Kasumi-1 (cell line): Measurements from ENCODE around the gene OR2A42.
"Not testable (repeated sequence)": the region's sequence is repeated elsewhere in the genome, so short reads cannot be mapped to it uniquely, and the experiment has no call there.

Source experiments
- DNase-seq, 2 experiments: peaks; one replicate each; lab custom pipeline; 2025; lab: John Stamatoyannopoulos, UW

The OR2A42 gene

GRCh38 chr7:144239365-144239764, at the start of gene OR2A42:
Gene OR2A42, minus strand, starts transcription at chr7:144239605. Its CDS starts 6,762 bp downstream, at chr7:144232843.
- DNase-seq = not testable (repeated sequence)

DNA sequence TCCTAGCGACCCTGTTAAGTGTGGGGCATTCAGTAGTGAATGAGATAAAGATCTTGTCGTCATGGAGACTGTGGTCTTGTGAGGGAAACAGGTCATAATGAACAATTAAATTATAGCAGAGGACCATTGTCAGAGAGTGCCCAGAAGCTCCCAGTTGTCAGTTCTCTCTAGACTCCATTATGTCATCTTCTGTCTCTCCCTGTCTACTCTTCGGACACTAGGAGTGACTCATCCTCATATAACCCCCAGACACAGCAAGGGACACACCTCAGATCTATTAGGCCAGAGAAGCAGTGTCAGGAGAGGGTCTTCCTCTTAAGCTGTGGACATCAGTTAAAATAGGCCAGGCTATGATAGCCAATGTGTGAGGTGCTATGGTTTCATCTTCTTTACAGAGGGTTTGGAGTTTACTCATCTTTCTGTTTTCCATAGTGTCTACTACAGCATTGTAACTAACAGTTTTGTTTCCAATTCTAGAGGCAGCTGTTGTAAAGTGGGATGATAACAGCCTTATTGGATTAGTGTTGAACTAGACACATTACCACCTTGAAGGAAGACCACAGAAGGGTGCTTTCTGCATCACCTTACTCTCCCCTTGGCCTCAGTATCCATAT, 47.9 kb upstream of the OR2A42 start:
- DNase-seq = not testable (repeated sequence)

GRCh38 chr7:144283716-144284115, 44.3 kb upstream of the OR2A42 start:
- DNase-seq = not testable (repeated sequence)

- not testable (repeated sequence) for DNase-seq
Observed at GRCh38 chr7:144282490-144282889, 43.1 kb upstream of the OR2A42 start.

DNA sequence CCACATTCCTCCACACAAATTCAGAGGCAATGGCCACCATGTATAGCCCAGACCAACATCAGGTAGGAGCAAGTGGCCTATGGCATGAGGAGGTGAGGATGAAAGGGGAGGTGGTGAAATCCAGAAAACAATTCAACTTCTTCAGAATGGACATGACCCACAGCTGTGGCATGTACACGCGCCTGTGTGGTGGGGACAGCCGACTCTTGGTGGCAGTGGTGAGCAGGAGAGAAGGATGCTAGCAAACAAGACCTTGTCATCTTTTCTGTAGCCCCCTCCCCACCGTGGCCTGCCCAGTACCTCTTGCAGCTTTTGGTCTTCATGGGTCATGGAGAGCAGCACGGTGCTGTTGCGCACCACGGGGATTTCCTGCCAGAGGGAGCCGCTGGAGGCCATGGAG, 42.6 kb upstream of the OR2A42 start:
- not testable (repeated sequence) for DNase-seq

GRCh38 chr7:144280010-144280409, 40.6 kb upstream of the OR2A42 start:
- DNase-seq = not testable (repeated sequence)

- DNase-seq = not testable (repeated sequence)
Observed at GRCh38 chr7:144275281-144275680, 35.9 kb upstream of the OR2A42 start.

- DNase-seq = not testable (repeated sequence)
Observed at GRCh38 chr7:144269188-144269587, 29.8 kb upstream of the OR2A42 start, which contains the start of gene CTAGE8. Gene CTAGE8, minus strand, starts transcription at chr7:144269288. Its CDS starts 38 bp downstream, at chr7:144269250.

- not testable (repeated sequence) for DNase-seq
Observed at GRCh38 chr7:144264692-144265091, 25.3 kb upstream of the OR2A42 start, which contains the start of gene OR2A7. Gene OR2A7, minus strand, starts transcription at chr7:144264792. Its CDS starts 5,164 bp downstream, at chr7:144259628.

GRCh38 chr7:144262128-144262527, 22.7 kb upstream of the OR2A42 start:
- DNase-seq = not testable (repeated sequence)

DNA sequence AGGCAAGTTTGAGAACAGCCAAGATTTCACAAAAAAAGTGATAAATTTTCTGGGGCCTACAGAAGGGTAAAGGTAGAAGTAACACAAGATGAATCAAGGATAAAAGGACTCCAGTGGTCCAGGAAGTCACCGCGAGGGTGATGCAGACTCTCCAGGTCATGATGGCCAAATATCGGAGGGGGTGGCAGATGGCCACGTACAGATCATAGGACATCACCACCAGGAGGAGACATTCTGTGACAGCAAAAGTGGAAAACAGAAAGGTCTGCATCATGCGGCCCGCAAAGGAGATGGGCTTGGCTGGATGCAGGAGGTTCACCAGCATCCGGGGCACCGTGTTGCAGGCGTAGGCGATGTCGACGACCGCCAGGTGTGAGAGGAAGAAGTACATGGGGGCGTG, 19.7 kb upstream of the OR2A42 start:
- DNase-seq = not testable (repeated sequence)

GRCh38 chr7:144256112-144256511, 16.7 kb upstream of the OR2A42 start:
- no peak for DNase-seq

GRCh38 chr7:144255471-144255897, 16.1 kb upstream of the OR2A42 start:
- DNase-seq = no peak

- DNase-seq = not testable (repeated sequence)
Observed at GRCh38 chr7:144252307-144252706, 12.9 kb upstream of the OR2A42 start.

GRCh38 chr7:144247674-144248330, 8.4 kb upstream of the OR2A42 start:
- DNase-seq = not testable (repeated sequence)

GRCh38 chr7:144246967-144247366, 7.6 kb upstream of the OR2A42 start:
- not testable (repeated sequence) for DNase-seq

DNA sequence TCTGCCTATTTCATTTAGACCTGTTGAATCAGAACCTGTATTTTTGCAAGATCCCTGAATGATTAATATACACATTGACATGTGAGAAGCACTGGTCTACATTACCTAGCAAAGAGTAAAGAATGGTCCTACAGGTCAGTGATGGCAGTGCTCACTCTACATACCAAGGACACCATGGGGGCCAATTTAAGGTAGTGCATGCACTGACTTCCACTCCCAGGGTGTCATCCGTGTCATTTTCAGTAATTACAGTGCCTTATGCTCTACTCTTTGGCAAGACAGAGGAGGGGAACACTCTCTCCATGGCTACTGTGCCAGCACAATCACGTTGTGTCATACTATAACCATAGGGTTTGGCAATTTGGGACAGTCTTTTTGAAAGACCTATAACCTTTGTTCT, 6.0 kb upstream of the OR2A42 start:
- not testable (repeated sequence) for DNase-seq

DNA sequence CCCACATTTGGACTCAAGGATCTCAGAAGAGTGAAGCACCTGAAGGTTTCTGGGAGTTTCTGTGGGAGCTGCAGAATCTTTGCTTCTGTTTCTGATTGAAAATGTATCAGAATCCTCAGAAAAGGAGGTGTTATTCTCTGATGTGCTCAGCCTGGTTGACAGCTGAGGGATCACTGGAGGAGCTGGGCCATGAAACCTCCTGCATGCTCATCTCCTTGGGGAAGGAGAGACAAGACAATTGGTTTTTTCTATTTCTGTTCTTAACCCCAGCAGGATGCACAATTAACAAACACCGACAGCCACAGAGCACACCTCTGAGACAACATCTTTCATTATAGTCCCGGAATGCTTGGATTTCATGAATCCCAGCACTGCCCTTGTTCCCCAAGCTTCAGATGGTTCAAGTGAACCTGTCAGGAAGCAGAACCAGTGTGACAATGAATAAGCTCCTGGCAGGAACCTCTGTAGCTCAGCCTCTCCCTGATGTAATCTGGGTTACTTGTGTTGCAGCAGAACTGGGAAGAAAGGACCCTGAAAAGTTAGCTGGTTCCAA, 799 bp downstream of the OR2A42 start:
- not testable (repeated sequence) for DNase-seq

GRCh38 chr7:144233039-144233438, 6.4 kb downstream of the OR2A42 start:
- not testable (repeated sequence) for DNase-seq

GRCh38 chr7:144231027-144231426, 8.4 kb downstream of the OR2A42 start:
- not testable (repeated sequence) for DNase-seq

DNA sequence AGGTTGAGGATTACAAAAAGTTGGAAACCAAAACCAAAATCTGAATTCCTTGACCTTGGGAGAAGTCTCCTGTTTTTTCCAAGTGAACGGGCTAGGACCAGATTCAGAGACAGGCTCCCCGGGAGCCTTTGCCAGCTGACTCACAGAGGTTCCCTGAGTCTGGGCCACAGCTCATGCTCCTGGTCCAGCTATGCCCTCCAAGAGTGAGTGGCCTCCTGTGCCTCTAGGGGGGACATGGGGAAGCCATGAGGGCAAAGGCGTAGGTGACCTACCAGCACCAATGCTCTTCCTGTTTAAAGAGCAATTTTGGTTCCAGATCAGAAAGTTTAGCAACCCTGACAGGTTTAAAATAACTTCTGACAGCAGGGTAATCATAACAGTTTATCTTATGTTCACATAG, 10.6 kb downstream of the OR2A42 start:
- not testable (repeated sequence) for DNase-seq

- not testable (repeated sequence) for DNase-seq
Observed at GRCh38 chr7:144226866-144227265, 12.5 kb downstream of the OR2A42 start.

DNA sequence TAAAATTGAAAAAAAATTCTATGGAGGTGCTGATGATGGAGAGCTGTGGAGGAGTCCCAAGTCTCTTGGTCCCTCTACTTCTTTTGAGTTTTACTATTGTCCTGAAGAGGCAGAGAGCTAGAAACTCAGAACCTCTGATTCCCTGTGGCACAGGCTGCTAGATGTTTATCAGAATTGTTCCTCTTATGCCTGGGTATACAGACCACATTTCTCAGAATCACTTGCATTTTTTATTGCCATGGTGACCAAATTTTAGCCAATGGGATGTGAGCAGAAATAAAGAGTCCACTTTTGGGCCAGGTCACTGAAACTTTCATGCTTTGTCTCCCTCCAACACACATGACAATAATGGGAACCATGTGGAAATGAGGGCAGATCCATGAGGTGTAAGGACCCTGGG, 15.7 kb downstream of the OR2A42 start:
- not testable (repeated sequence) for DNase-seq
